Thyroid gland (tissue), 4 donors: Measurements from ENCODE around the gene NUCB2.

Source experiments
- CTCF ChIP-seq, 6 experiments: fragments of 200-600 bp in 3 of 6; fragments of 450-650 bp in 3 of 6; sonication (generic) in 3 of 6; IDR thresholded peaks; one replicate each; pipeline ENCODE4 v1.5.1; 2016 to 2019; ENCODE audit warnings: antibody characterized with exemption in 6 of 6, mild to moderate bottlenecking in 2 of 6, inconsistent platforms in 1 of 6, moderate library complexity in 1 of 6
- POLR2A ChIP-seq, 2 donors: fragments of 450-650 bp; IDR thresholded peaks; one replicate each; pipeline ENCODE4 v1.6.1; 2017; ENCODE audit warnings: antibody characterized with exemption in 2 of 2, mild to moderate bottlenecking in 2 of 2, moderate library complexity in 1 of 2

GRCh38 chr11:17267576-17267975, 9.0 kb upstream of the NUCB2 start:
- TF ChIP-seq CTCF (IDR thresholded peaks at IDR 0.05) (no peak), POLR2A (IDR thresholded peaks at IDR 0.05) (no peak)
